ENCODE measurements around the gene CHN2. TPM values are rescaled to one million over a fixed set of nuclear protein-coding genes. Genes with fewer than 3 reads are reported as not detected.

CHN2 gene
- polyA plus RNA-seq, 1 experiment, result not detected

DNA sequence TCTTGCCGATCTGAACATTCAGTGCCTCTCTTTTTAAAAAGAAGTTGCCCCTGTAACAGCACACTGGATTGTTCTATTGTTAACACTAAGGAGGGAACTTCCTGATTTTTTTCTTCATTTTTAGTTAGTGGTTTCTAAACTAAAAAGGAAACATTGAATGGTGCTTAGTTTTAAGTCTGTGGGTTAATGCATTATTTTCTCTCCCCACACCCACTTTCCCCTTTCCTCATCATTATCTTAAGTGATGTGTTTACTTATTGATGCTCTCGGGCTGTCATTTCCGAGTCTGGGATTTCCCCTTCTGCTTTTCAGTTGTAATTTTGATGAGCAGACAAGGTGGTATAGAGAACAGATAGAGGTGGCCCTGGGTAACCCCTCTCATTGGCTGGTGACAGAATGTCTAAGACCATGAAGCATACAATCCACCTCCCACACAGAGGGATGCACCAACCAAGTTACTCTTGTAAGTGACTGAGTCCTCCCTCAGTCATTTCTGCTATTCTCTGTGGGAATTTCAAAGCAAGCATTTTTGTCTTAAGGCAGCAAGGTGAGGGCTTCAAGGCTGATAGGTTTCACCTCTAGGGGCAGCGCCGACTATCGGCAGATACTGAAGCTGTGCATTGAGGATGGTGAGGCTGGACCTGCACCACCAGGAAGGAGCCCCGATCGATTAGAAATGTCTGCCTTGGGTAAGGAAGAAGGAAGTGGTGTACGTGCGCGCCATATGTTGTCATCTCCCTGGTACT is 49.5 kb downstream of the CHN2 start:
- DNase-seq (ENCODE audit: low read depth, low spot score), result no peak
- no peaks in the 10 kb centered on the region for H3K9me3 ChIP-seq (ENCODE audit: control insufficient read depth, insufficient read depth, low read length)
- H3K27me3 ChIP-seq (ENCODE audit: control insufficient read depth, insufficient read depth, low read length), result no peaks in the 10 kb centered on the region
- no peak overlapping the region for H3K27ac ChIP-seq (ENCODE audit: low read depth, low read length)
- POLR2A ChIA-PET, result no interaction called here
- TF ChIP-seq, protein P1, sequence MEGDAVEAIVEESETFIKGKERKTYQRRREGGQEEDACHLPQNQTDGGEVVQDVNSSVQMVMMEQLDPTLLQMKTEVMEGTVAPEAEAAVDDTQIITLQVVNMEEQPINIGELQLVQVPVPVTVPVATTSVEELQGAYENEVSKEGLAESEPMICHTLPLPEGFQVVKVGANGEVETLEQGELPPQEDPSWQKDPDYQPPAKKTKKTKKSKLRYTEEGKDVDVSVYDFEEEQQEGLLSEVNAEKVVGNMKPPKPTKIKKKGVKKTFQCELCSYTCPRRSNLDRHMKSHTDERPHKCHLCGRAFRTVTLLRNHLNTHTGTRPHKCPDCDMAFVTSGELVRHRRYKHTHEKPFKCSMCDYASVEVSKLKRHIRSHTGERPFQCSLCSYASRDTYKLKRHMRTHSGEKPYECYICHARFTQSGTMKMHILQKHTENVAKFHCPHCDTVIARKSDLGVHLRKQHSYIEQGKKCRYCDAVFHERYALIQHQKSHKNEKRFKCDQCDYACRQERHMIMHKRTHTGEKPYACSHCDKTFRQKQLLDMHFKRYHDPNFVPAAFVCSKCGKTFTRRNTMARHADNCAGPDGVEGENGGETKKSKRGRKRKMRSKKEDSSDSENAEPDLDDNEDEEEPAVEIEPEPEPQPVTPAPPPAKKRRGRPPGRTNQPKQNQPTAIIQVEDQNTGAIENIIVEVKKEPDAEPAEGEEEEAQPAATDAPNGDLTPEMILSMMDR (IDR thresholded peaks at IDR 0.05; ENCODE audit: low read depth, low read length), result no peak
- CTCF ChIA-PET, result no interaction called here
- no peak overlapping the region for H3K4me3 ChIP-seq (ENCODE audit: low read depth, low read length)

DNA sequence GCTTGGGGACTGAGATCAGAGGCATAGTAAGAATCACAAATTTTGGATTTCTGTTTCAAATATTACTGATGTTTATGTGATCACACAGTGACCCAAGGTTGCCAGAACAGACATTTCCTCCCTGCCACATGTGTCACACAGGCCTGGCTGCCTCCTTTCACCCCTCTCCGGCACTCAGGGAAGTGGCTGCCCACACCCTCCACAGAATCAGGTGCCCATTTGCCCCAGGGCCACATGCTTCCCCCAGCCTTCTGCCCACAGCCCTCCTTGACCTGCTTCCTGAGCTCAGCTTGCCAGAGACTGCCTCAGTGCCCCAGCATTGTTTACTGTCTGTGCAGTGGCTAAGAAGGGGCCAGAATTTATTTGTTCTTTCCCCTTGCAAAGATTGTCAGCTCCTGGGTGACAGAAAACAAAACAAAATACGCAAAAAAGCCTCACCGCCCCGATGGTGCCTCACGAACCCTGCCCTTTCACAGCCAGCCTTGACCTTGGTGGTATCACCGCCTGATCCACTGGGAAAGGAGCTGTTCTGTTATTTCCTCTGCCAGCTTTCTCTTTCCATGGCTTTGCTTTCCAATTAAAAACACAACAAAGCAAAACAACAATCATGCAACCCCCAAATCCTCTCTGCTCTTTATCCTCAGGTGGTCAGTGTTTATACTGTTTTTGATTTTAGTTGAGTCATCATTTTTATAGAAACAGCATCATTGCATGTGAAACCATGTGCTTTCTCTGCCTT is 52.8 kb downstream of the CHN2 start:
- H3K9me3 ChIP-seq (ENCODE audit: control insufficient read depth, insufficient read depth, low read length), result no peaks in the 10 kb centered on the region
- H3K27me3 ChIP-seq (ENCODE audit: control insufficient read depth, insufficient read depth, low read length), result no peaks in the 10 kb centered on the region
- no peak for DNase-seq (ENCODE audit: low read depth, low spot score)
- ChIA-PET CTCF (no interaction called here), POLR2A (no interaction called here)
- no peak overlapping the region for H3K4me3 ChIP-seq (ENCODE audit: low read depth, low read length)
- H3K27ac ChIP-seq (ENCODE audit: low read depth, low read length), result no peak overlapping the region
- TF ChIP-seq, protein P1 (IDR thresholded peaks at IDR 0.05; ENCODE audit: low read depth, low read length), result no peak

DNA sequence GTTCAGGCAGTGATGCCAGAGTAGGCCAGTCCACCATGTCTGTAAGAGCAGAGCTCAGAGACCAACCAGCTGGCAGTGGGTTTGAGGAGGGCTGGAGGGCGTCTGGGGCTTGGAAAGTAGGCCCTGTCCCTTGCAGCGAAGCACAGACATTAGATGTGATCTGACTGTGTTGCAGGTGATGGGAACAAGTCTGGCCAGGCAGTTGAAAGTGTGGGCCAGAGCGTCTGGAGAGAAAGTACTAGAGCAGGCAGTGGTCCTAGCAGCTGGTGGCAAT is 53.3 kb downstream of the CHN2 start:
- ChIA-PET CTCF (no interaction called here), POLR2A (no interaction called here)
- no peaks in the 10 kb centered on the region for H3K27me3 ChIP-seq (ENCODE audit: control insufficient read depth, insufficient read depth, low read length)
- no peaks in the 10 kb centered on the region for H3K9me3 ChIP-seq (ENCODE audit: control insufficient read depth, insufficient read depth, low read length)
- no peak for DNase-seq (ENCODE audit: low read depth, low spot score)
- TF ChIP-seq, protein P1 (IDR thresholded peaks at IDR 0.05; ENCODE audit: low read depth, low read length), result no peak
- no peak overlapping the region for H3K4me3 ChIP-seq (ENCODE audit: low read depth, low read length)
- no peak overlapping the region for H3K27ac ChIP-seq (ENCODE audit: low read depth, low read length)

DNA sequence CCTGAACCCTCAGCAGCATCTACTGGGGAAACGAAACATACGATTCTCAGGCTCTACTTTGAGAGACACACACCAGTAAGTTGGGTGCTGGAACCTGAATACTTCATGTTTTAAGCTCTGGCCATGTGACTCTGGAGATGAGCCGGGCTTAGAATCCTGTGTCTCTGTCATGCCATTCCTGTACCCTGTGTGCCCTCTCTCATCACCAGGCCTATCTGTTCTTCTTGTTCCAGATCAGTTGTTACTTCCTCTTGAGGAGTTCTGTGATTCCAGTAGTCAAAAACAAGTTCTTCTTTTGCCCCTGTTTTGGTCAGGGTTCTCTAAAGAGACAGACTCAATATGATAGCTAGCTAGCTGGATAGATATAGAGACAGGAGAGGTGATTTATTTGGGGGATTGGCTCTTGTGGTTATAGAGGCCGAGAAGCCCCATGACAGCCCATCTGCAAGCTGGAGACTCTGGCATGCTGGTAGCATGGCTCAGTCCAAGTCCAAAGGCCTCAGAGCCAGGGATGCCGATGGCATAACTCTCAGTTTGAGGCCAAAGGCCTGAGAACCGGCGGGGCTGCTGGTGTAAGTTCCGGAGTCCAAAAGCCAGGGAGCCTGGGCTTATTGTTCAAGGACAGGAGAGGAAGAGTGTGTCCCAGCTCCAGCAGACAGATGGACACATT is 54.3 kb downstream of the CHN2 start:
- Histone ChIP-seq H3K4me3 (ENCODE audit: low read depth, low read length) (no peak overlapping the region), H3K27ac (ENCODE audit: low read depth, low read length) (no peak overlapping the region), H3K27me3 (ENCODE audit: control insufficient read depth, insufficient read depth, low read length) (no peaks in the 10 kb centered on the region), H3K9me3 (ENCODE audit: control insufficient read depth, insufficient read depth, low read length) (no peaks in the 10 kb centered on the region)
- DNase-seq (ENCODE audit: low read depth, low spot score), result no peak
- CTCF ChIA-PET, result no interaction called here
- POLR2A ChIA-PET, result no interaction called here
- TF ChIP-seq, protein P1 (IDR thresholded peaks at IDR 0.05; ENCODE audit: low read depth, low read length), result no peak

DNA sequence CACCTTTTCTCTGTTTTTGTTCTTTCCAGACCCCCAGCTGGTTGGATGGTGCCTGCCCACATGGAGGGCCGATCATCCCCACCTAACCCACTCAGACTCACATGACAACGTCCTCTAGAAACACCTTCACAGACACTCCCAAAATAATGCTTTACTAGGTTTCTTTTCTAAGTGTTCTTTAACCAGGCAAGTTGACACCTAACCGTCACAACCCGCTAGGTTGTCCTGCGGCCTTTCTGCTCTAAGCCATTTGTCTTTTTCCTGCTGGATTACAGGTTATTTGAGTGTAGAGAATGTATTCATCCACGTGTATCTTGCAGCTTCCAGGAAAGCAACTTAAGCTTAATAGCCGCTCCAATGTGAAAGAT is 54.8 kb downstream of the CHN2 start:
- Histone ChIP-seq H3K4me3 (ENCODE audit: low read depth, low read length) (no peak overlapping the region), H3K9me3 (ENCODE audit: control insufficient read depth, insufficient read depth, low read length) (no peaks in the 10 kb centered on the region), H3K27ac (ENCODE audit: low read depth, low read length) (no peak overlapping the region), H3K27me3 (ENCODE audit: control insufficient read depth, insufficient read depth, low read length) (no peaks in the 10 kb centered on the region)
- ChIA-PET CTCF (no interaction called here), POLR2A (no interaction called here)
- TF ChIP-seq, protein P1 (IDR thresholded peaks at IDR 0.05; ENCODE audit: low read depth, low read length), result no peak
- no peak for DNase-seq (ENCODE audit: low read depth, low spot score)

All from AG04450 (cell line).